Naive thymus-derived CD8-positive, alpha-beta T cell (primary cell): ENCODE results near the gene NELFB. TPM values are rescaled to one million over a fixed set of nuclear protein-coding genes. Genes with fewer than 3 reads are reported as not detected.

Experiments
- ATAC-seq, 2 donors: fragments of 150-1000 bp; cut with Tn5 transposase in 1 of 2; sonication (Bioruptor Pico), chemical (Tn5 transposase) in 1 of 2; 1 replicate in 1 of 2; 2 replicates in 1 of 2; pipeline ENCODE4 v1.10.0; 2021; ENCODE audit warnings: mild to moderate bottlenecking in 2 of 2, moderate library complexity in 2 of 2
- POLR2A ChIA-PET: fragments of 350-600 bp; sonication (Branson Sonifier 250); formaldehyde crosslinking; loops from one replicate; lab custom pipeline; 2021; ENCODE audit warnings: antibody characterized with exemption; lab: Charles Lee
- DNase-seq, 10 donors: peaks; one replicate each; pipeline versions ENCODE4 v3.0.0 to v3.0.0-alpha.2; 2020 to 2022
- H3K27ac Mint-ChIP-seq, 10 donors: one replicate each; pipeline ENCODE4 v1.8.0; 2020 to 2022; ENCODE audit warnings: mild to moderate bottlenecking in 10 of 10, mixed read lengths in 10 of 10, moderate library complexity in 4 of 10, inconsistent platforms in 1 of 10
- H3K27me3 Mint-ChIP-seq, 5 donors: one replicate each; pipeline ENCODE4 v1.8.0; 2021 to 2022; ENCODE audit warnings: mixed read lengths in 5 of 5
- H3K36me3 Mint-ChIP-seq, 3 donors: one replicate each; pipeline ENCODE4 v1.8.0; 2020 to 2022; ENCODE audit warnings: mixed read lengths in 3 of 3, mild to moderate bottlenecking in 2 of 3, inconsistent platforms in 1 of 3
- H3K4me1 Mint-ChIP-seq, 4 donors: one replicate each; pipeline ENCODE4 v1.8.0; 2021 to 2022; ENCODE audit warnings: mixed read lengths in 4 of 4
- H3K4me3 Mint-ChIP-seq, 10 donors: one replicate each; pipeline ENCODE4 v1.8.0; 2020 to 2022; ENCODE audit warnings: mild to moderate bottlenecking in 10 of 10, mixed read lengths in 10 of 10, moderate library complexity in 6 of 10, inconsistent platforms in 1 of 10
- H3K9me3 Mint-ChIP-seq, 9 donors: one replicate each; pipeline ENCODE4 v1.8.0; 2020 to 2022; ENCODE audit warnings: mixed read lengths in 9 of 9, mild to moderate bottlenecking in 3 of 9, inconsistent platforms in 1 of 9, moderate library complexity in 1 of 9
- polyA plus RNA-seq, 3 donors: library from polyadenylated mRNA; unstranded; fragments of 300-500 nt; fragmentation: Illumina TruSeq; gene quantifications; one replicate each; pipeline ENCODE4 v1.2.3, GENCODE V29; 2021
- total RNA-seq, 8 experiments: library from RNA in 2 of 8; stranded (reverse) in 2 of 8; gene quantifications; one replicate each; pipeline ENCODE4 v1.2.3 and lab custom pipeline; 2021 to 2026

The NELFB gene
- total and polyA plus RNA-seq, 5 experiments from 2014 or later, result 20.4 to 45.9 (median 29.7) TPM

DNA sequence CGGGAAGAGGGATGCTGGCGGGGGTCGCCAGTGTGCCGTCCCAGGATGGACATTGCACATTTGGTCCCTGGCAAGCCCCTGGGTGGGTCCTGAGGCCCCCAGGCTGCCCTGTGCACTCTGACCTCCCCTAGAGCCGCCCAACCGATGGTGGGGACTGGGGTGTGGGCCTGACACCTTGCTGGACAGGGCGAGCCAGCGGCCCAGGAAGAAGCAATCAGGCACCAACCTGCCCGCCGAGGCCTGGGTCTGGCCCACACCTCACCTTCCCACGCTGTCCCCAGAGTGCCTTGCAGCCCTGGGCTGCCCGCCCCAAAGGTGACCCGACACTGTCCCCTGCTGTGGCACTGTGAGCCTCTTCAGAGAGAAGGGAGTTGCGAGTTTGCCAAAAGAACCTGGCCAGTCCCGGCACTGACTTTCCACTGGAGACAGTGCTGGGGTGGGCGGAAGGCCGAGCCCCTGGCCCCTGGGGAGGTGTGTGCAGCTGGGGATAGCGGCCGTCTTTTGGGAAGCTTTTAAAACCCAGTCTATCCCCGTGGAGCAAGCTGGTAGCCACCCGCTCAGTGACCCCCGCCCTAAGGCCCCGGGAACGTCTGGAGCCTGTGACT, 58.9 kb downstream of the NELFB start:
- no peak overlapping the region for H3K27ac Mint-ChIP-seq
- no peak overlapping the region for H3K4me3 Mint-ChIP-seq
- POLR2A ChIA-PET, result no interaction called here
- DNase-seq, result no peak
- no peaks in the 10 kb centered on the region for H3K9me3 Mint-ChIP-seq
- peaks cover 0 to 11% (median 0%) of the 10 kb centered on the region in 5 donors for H3K27me3 Mint-ChIP-seq
- peaks cover 0 to 6% (median 0%) of the 10 kb centered on the region in 4 donors for H3K4me1 Mint-ChIP-seq
- ATAC-seq, result no peak
- no peaks in the 10 kb centered on the region for H3K36me3 Mint-ChIP-seq

DNA sequence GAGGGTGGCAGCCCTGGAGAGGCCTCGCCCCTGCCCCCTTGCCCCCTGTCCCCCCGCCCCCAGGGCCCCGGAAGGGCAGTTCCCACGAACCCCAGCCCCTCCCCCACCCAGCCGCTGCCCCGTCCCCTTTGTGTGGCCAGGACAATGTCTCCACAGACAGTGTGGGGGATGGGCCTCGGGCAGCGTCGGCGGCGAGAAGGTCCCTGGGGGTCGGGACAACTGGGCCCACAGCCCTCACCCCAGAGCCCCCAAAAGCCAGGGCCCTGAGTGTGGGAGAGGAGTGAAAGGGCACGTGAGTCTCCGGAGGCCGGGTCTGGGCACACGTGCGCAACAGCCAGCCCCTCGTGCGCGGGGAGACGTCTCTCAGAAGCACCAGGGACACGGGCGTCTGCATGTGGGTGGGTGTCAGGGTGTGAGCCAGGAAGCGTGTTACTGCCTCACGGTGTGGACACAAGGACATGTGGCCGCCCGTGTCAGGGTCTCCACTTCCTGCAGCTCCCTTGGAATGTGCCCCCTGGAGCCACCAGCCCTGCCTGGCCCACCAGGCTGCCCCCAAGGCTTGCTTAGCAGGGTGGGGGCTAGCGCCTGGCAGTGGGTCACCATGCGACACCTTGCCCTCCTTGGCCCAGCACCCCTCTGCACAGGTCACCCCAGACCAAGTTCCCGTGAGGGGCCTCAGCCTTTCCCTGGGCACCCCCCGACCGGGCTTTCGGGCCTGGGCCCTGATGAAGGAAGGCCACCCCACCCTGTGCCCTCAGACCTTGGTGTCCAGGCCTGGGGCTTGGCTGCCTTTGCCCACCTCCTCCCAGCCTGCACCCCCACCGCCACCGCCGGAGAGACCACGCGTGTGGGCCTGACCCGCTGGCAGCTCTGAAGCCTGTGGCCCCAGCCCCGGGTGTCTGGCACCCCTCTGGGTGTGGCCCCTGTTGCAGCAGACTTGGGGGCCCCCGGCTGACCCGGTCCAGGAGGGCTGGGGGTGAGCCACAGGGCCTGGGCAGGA, 59.7 kb downstream of the NELFB start:
- DNase-seq (peak in 1 of 10 donors; percentile 17), ATAC-seq (no peak)
- Mint-ChIP-seq H3K4me3 (peak overlapping the region in 1 of 10 donors; percentile 41), H3K27me3 (peaks cover 0 to 14% (median 0%) of the 10 kb centered on the region in 5 donors), H3K4me1 (peaks cover 0 to 11% (median 1%) of the 10 kb centered on the region in 4 donors), H3K36me3 (no peaks in the 10 kb centered on the region), H3K9me3 (no peaks in the 10 kb centered on the region), H3K27ac (no peak overlapping the region)
- POLR2A ChIA-PET, result no interaction called here

DNA sequence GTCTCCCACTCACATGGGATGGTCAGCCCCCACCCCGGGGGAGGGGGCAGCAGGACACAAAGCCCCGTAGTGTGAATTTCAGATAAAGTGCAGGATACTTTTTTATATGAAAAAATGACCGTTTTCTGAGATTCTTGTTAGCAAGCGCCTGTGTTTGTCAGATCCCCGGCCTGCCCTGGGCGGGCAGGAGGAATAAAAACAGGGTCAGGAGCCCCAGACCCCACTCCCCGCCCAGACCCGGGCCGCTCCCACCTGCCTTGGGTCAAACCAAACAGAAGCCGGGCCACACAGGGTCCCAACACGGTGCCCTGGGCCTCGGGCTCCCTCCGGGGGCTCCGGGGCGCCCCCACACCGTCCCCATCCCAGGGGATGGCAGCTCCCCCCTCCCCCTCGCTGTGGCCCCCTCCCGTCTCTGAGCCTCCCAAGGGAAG, 60.5 kb downstream of the NELFB start:
- Mint-ChIP-seq H3K4me3 (no peak overlapping the region), H3K9me3 (no peaks in the 10 kb centered on the region), H3K4me1 (peaks cover 1 to 16% (median 3%) of the 10 kb centered on the region in 4 donors), H3K27ac (no peak overlapping the region), H3K36me3 (no peaks in the 10 kb centered on the region), H3K27me3 (peaks cover 0 to 14% (median 0%) of the 10 kb centered on the region in 5 donors)
- no peak for DNase-seq
- POLR2A ChIA-PET, result interaction anchor here (0.7 to 1.5 kb wide), 3 partner anchors 8 to 95 kb away, joined by 3 to 6 read pairs (median 5); no protein-coding TSS in a partner anchor
- no peak for ATAC-seq

DNA sequence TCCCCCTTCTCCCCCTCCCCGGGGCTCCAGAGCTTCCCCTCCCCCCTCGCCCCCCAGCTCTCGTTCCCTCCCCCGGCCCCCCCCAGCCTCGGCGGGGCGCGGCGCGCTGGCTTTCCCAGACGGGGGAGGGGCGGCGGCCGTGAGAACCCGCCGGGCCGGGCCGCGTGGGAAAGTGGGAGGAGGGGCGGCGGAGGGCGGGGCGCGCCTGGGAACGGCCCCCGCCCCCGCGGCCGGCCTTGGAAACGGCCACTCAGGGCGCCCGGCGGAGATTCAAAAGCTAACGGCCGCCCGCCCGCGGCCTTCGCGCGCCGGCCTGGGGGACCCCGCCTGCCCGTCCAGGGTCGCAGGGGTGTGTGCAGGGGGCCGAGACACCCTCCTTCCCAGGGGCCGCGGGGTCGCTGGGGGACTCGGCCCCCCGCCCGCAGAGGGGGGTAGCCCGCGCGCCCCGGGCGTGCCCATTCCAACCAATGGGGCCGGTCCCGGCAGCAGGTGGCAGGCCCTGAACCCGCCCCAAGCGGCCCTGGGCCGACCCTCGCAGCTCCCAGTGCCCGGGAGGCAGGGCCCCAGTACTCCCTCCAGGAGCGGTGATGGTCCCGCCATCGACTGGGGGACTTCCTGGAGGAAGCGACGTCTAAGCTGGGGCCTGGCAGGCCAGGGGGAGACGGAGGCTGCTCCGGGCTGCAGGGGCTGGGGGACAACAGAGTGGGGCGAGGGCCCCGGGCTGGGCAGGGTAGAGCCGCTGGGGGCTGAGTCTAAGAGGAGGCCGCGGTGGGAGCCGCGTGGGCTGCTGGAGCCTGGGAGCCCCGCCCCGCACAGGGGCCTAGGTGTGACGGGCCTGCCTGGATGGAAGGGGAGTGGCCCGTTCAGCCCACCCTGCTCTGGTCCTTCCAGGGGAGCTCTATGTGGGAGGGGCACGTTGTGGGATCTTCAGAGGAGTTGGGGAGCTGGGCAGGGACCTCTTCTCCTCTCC, 61.2 kb downstream of the NELFB start:
- no peaks in the 10 kb centered on the region for H3K36me3 Mint-ChIP-seq
- POLR2A ChIA-PET, result interaction anchor here (0.5 to 1.5 kb wide), 7 partner anchors 9 to 193 kb away, joined by 3 to 6 read pairs (median 4); partner anchors contain the start of genes EXD3 and NOXA1
- H3K4me1 Mint-ChIP-seq, result peaks cover 3 to 19% (median 5%) of the 10 kb centered on the region in 4 donors
- no peaks in the 10 kb centered on the region for H3K9me3 Mint-ChIP-seq
- peak overlapping the region in 3 of 10 donors; percentile 41 to 52 (median 41) for H3K4me3 Mint-ChIP-seq
- DNase-seq, result peak in 2 of 10 donors; percentile 19 to 63
- peak; percentile 61 to 63 for ATAC-seq
- H3K27ac Mint-ChIP-seq, result no peak overlapping the region
- H3K27me3 Mint-ChIP-seq, result peaks cover 0 to 14% (median 0%) of the 10 kb centered on the region in 5 donors

DNA sequence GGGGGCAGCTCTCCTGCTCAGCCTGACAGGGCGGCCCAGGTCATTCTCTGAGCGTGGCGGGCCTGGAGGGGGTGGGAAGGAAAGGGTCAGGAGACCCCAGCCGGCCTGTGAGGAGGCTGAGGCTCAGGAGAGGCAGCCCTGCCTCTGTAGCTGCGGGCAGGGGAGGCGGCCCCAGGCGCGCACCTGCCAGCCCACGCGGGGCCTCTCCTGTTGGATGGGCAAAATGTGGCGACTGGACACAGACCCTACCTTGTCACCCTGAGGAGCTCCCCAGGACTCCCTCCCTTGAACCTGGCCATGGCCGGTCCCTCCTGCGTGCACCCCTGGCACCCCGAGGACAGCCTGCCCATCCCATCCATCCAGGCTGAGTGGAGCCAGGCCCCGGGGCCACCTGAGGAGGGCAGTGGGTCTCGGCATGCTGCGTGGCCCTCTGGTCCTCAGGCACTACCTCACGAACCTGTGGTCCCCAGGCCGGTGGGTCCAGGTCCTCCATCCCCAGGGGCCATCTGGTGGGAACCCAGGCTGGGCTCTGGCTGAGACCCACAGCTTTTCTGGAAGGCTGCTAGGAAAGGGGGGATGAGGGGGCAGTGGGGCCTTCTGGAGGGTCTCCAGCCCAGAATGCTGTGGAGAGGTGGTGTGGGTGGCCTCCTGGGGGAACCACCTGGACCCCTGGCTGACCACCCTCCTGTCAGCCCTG, 62.0 kb downstream of the NELFB start:
- Mint-ChIP-seq H3K4me1 (peaks cover 3 to 19% (median 8%) of the 10 kb centered on the region in 4 donors), H3K4me3 (peak overlapping the region in 1 of 10 donors; percentile 52), H3K27ac (no peak overlapping the region), H3K36me3 (no peaks in the 10 kb centered on the region), H3K9me3 (no peaks in the 10 kb centered on the region), H3K27me3 (peaks cover 0 to 14% (median 0%) of the 10 kb centered on the region in 5 donors)
- ATAC-seq (no peak), DNase-seq (no peak)
- POLR2A ChIA-PET, result interaction anchor here (0.5 to 1.5 kb wide), 5 partner anchors 9 to 194 kb away, joined by 3 to 5 read pairs (median 4); partner anchors contain the start of genes EXD3 and NOXA1

DNA sequence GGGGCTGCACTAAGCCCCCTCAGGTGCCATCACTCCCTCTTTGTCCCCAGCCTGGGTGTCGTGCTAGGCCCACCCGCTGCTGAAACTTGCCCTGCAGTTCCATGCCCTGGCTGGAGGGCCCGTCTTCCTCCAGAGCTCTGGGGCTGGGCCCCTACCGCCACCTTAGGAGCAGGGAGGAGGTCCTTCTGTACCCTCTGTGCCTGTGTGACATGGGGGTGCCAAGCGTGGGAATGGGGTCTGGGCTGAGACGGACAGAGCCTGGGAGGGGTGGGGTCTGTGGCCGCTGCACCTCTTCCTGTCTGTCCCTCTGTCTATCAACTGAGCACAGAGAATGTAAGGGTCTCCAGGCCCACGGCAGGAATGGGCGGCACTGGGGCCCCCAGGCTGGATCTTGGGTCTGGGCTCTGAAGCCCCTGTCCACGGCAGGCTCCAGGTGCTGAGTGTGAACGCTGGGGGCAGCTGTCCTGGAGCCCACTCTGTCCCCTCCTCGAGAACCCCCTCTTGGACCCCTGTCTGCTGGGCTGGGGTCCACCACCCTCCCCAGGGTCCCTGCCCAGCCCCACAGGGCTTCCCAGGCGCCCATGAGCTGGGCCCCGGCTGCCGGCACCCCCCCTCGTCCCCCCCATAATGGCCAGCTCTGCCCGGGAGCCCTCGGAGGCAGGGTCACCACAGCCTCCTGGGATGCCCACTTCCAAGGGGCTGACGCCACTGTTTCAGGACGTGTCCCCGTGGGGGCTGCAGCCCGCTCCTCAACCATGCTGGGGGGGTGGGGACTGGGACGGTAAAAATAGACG, 62.8 kb downstream of the NELFB start:
- H3K36me3 Mint-ChIP-seq, result no peaks in the 10 kb centered on the region
- POLR2A ChIA-PET, result no interaction called here
- ATAC-seq (no peak), DNase-seq (no peak)
- H3K9me3 Mint-ChIP-seq, result no peaks in the 10 kb centered on the region
- peaks cover 0 to 14% (median 0%) of the 10 kb centered on the region in 5 donors for H3K27me3 Mint-ChIP-seq
- H3K27ac Mint-ChIP-seq, result no peak overlapping the region
- H3K4me3 Mint-ChIP-seq, result no peak overlapping the region
- H3K4me1 Mint-ChIP-seq, result peaks cover 3 to 19% (median 8%) of the 10 kb centered on the region in 4 donors

DNA sequence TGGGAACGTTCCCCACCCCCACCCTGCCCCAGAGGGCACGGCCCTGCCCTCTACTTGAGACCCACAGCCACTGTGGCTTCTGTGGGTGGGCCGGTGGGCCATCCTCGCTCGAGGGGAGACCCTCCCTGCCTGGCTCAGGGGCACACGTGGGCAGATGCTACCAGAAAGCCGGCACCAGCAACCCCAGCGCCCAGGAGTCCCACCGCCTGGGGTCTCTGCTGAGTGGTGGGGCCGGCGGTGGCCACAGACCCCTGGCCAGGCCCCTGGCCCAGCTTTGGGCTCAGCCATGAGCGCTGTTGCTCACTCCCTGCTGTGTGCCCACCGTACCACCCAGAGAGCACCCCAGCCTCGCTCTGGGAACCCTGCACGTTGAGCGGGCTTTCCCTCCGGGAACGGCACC, 63.5 kb downstream of the NELFB start:
- ATAC-seq (no peak), DNase-seq (no peak)
- POLR2A ChIA-PET, result interaction anchor here (0.6 kb wide), 1 partner anchor 25 kb away, joined by 6 read pairs; no protein-coding TSS in a partner anchor
- Mint-ChIP-seq H3K27ac (no peak overlapping the region), H3K9me3 (no peaks in the 10 kb centered on the region), H3K36me3 (no peaks in the 10 kb centered on the region), H3K4me1 (peaks cover 3 to 19% (median 8%) of the 10 kb centered on the region in 4 donors), H3K4me3 (no peak overlapping the region), H3K27me3 (peaks cover 0 to 12% (median 0%) of the 10 kb centered on the region in 5 donors)

DNA sequence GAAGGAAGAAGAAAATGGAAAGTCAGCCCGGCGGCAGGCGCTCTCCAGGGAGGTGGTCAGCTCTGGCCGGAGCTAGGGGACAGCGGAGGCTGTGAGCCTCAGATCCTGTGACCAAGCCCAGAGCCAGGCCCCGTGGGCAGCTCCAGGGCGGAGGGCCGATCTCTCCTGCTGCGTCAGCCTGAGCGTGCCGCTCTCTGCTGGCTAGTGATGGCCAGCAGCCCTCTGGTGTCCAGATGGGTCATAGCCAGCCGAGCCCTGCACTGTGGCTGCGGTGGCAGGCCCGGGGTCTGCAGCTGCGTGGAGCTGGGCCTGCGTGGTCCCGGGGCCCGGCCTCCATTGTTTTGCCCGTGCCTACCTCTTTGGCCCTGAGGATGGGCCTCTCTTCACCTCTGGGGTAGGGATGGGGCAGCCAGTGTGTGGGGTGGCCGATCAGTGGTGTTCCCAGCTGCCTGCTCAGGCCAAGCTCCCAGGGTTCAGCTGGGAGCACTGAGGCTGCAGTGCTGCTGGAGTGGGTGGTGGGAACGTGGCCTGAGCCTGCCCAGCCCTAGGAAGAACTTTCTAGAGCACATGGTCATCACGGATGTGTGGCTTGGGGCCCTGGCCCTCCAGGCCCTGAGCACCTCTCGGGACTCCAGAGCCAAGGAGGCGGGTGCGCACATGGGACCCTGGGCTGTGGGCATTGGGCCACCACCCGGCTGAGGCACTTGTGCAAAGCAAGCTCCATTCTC, 64.0 kb downstream of the NELFB start:
- Mint-ChIP-seq H3K36me3 (no peaks in the 10 kb centered on the region), H3K9me3 (no peaks in the 10 kb centered on the region), H3K27me3 (peaks cover 0 to 8% (median 0%) of the 10 kb centered on the region in 5 donors), H3K4me3 (peak overlapping the region in 1 of 10 donors; percentile 34), H3K27ac (peak overlapping the region in 1 of 10 donors; percentile 51), H3K4me1 (peaks cover 3 to 19% (median 8%) of the 10 kb centered on the region in 4 donors)
- ATAC-seq, result no peak
- POLR2A ChIA-PET, result interaction anchor here (0.6 to 2.0 kb wide), 2 partner anchors 10 to 26 kb away, joined by 6 to 19 read pairs; no protein-coding TSS in a partner anchor
- no peak for DNase-seq

DNA sequence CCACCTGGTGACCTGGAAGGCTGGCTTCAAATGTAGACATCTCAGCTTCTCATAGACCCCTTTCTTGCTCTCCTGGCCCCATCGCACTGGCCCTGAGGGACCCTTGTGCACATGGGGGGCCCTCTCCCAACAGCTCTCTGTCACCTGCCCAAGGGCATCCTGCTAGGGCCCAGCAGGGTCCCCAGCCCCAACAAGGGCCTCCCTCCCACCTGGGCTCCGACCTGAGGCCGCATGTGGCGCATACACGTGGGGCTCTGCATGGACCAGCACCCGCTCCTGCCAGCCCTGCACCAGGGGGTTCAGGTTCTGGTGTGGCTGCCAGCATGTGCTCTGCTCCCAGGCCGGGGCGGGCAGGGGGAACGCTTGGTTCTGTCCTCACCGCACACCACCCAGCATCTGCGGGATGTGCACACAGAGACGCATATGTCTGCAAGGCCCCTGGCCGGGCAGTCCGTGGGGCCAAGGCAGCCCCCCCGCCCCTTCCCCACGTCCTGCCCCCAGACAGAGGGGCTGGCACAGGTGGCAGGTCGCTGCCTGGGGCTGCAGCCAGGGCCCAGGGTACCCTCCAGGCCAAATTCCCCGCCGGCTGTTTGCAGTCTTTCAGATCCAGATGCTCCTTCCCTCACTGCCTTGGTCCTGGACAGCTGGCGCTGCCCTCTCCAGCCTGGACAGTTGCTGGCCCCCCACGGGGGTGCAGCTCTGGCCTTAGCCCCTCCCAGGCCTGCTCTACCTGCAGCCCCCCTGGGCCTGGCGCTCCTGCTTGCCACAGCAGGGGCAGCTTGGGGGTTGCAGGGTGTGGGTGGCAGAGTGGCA, 64.8 kb downstream of the NELFB start:
- H3K27me3 Mint-ChIP-seq, result peaks cover 0 to 11% (median 0%) of the 10 kb centered on the region in 5 donors
- POLR2A ChIA-PET, result interaction anchor here (0.8 to 2.0 kb wide), 5 partner anchors 10 to 103 kb away, joined by 3 to 19 read pairs (median 4); partner anchors contain the start of genes EXD3, NOXA1 and NRARP
- no peaks in the 10 kb centered on the region for H3K36me3 Mint-ChIP-seq
- H3K27ac Mint-ChIP-seq, result peak overlapping the region in 4 of 10 donors; percentile 11 to 67 (median 55)
- H3K4me1 Mint-ChIP-seq, result peaks cover 3 to 19% (median 8%) of the 10 kb centered on the region in 4 donors
- ATAC-seq (peak in 1 of 2 donors; percentile 13), DNase-seq (peak in 1 of 10 donors; percentile 61)
- no peaks in the 10 kb centered on the region for H3K9me3 Mint-ChIP-seq
- H3K4me3 Mint-ChIP-seq, result peak overlapping the region in 3 of 10 donors; percentile 69 to 83 (median 71)
